Neural progenitor cell (in vitro differentiated cells): ENCODE results near the gene ATXN1. TPM values are rescaled to one million over a fixed set of nuclear protein-coding genes. Genes with fewer than 3 reads are reported as not detected.

Experiments
- DNase-seq: peaks from one replicate; pipeline ENCODE4 v3.0.0-alpha.2; 2016; ENCODE audit warnings: low spot score
- H2AFZ ChIP-seq: fragments of 200-600 bp; sonication (generic); replicated peaks from 2 replicates; pipeline ENCODE4 v1.6.1; 2016; ENCODE audit warnings: antibody characterized with exemption
- H3F3A ChIP-seq: fragments of 200-600 bp; sonication (generic); 2 replicates; pipeline ENCODE4 v1.6.1; 2016; ENCODE audit warnings: antibody characterized with exemption, low read depth
- H3K27ac ChIP-seq: fragments of 200-600 bp; sonication (generic); 2 replicates; pipeline ENCODE4 v1.5.1; 2016; ENCODE audit warnings: mild to moderate bottlenecking
- H3K27me3 ChIP-seq: fragments of 200-600 bp; sonication (generic); 2 replicates; pipeline ENCODE4 v1.6.1; 2016; ENCODE audit warnings: mild to moderate bottlenecking, moderate library complexity
- H3K36me3 ChIP-seq: fragments of 200-600 bp; sonication (generic); 2 replicates; pipeline ENCODE4 v1.5.1; 2016
- H3K4me1 ChIP-seq: fragments of 200-600 bp; sonication (generic); 2 replicates; pipeline ENCODE4 v1.6.1; 2016; ENCODE audit warnings: mixed run types
- H3K4me2 ChIP-seq: fragments of 200-600 bp; sonication (generic); 2 replicates; pipeline ENCODE4 v1.6.1; 2016
- H3K4me3 ChIP-seq: fragments of 200-600 bp; sonication (generic); 2 replicates; pipeline ENCODE4 v1.5.1; 2016
- H3K79me2 ChIP-seq: fragments of 200-600 bp; sonication (generic); 2 replicates; pipeline ENCODE4 v1.6.1; 2016; ENCODE audit warnings: low read depth
- H3K9ac ChIP-seq: fragments of 200-600 bp; sonication (generic); 2 replicates; pipeline ENCODE4 v1.6.1; 2016
- H3K9me3 ChIP-seq: fragments of 200-600 bp; sonication (generic); 2 replicates; pipeline ENCODE4 v1.5.1; 2016; ENCODE audit warnings: low read depth
- H4K20me1 ChIP-seq: fragments of 200-600 bp; sonication (generic); 2 replicates; pipeline ENCODE4 v1.6.1; 2016; ENCODE audit warnings: low read depth
- H3K27ac Mint-ChIP-seq: 3 replicates; pipeline ENCODE4 v1.8.0; 2021; ENCODE audit warnings: mixed read lengths
- H3K27me3 Mint-ChIP-seq: 2 replicates; pipeline ENCODE4 v1.8.0; 2022; ENCODE audit warnings: low read depth, mild to moderate bottlenecking, inconsistent platforms, moderate library complexity, mixed read lengths; ENCODE audit not compliant: insufficient read depth
- H3K36me3 Mint-ChIP-seq: 3 replicates; pipeline ENCODE4 v1.8.0; 2021; ENCODE audit warnings: mixed read lengths
- H3K4me1 Mint-ChIP-seq: 3 replicates; pipeline ENCODE4 v1.8.0; 2021; ENCODE audit warnings: mixed read lengths
- H3K4me3 Mint-ChIP-seq: 3 replicates; pipeline ENCODE4 v1.8.0; 2021; ENCODE audit warnings: mild to moderate bottlenecking, moderate library complexity, mixed read lengths
- H3K9me3 Mint-ChIP-seq: 3 replicates; pipeline ENCODE4 v1.8.0; 2020; ENCODE audit warnings: mixed read lengths
- CTCF ChIP-seq: fragments of 200-600 bp; sonication (generic); IDR thresholded peaks from 2 replicates; pipeline ENCODE4 v1.5.1; 2017; ENCODE audit warnings: antibody characterized with exemption, mild to moderate bottlenecking
- EZH2 ChIP-seq: fragments of 200-600 bp; sonication (generic); IDR thresholded peaks from 2 replicates; pipeline ENCODE4 v1.6.1; 2017; ENCODE audit warnings: antibody characterized with exemption, mild to moderate bottlenecking, moderate library complexity
- EZH2phosphoT487 ChIP-seq: fragments of 200-600 bp; sonication (generic); IDR thresholded peaks from 2 replicates; pipeline ENCODE4 v1.6.1; 2017; ENCODE audit warnings: antibody characterized with exemption
- total RNA-seq: library from RNA; depleted of rRNA; stranded (reverse); fragments of >200 nt; gene quantifications from 2 replicates; pipeline ENCODE4 v1.2.3, GENCODE V29; 2015; ENCODE audit warnings: low replicate concordance

Gene ATXN1
- total RNA-seq, 1 donor from 2014 or later, result 3.6 TPM

DNA sequence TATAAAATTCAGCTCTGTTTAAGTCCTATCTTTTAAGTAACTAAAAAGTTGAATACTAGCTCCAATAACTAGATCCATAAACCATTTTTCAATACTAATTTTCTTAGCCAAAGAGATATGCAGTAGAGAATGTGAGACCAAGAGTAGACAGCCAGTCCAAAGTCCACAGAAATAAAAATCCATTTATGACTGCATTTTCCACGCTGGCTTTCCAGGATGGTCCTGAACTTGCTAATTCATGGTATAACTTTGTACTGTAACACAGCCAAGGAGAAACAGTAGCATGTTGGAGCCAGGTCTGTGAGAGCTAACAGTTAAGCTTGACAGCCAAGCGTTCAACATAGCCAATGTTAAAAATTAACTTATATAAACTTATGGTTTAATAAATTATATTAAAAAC is 366.6 kb downstream of the ATXN1 start:
- no peaks in the 10 kb centered on the region for H4K20me1 ChIP-seq
- DNase-seq, result no peak
- no peaks in the 10 kb centered on the region for H3K36me3 ChIP-seq
- Mint-ChIP-seq H3K9me3 (no peaks in the 10 kb centered on the region), H3K36me3 (no peaks in the 10 kb centered on the region), H3K27ac (no peak overlapping the region), H3K27me3 (peaks cover 2% of the 10 kb centered on the region), H3K4me1 (peaks cover 7% of the 10 kb centered on the region), H3K4me3 (no peak overlapping the region)
- H3K4me2 ChIP-seq, result no peak overlapping the region
- H3K4me1 ChIP-seq, result no peaks in the 10 kb centered on the region
- no peak overlapping the region for H3K27ac ChIP-seq
- H3K4me3 ChIP-seq, result no peak overlapping the region
- H3K79me2 ChIP-seq, result no peaks in the 10 kb centered on the region
- no peak overlapping the region for H3K9ac ChIP-seq
- no peak overlapping the region for H2AFZ ChIP-seq
- H3F3A ChIP-seq, result no peaks in the 10 kb centered on the region
- H3K9me3 ChIP-seq, result no peaks in the 10 kb centered on the region
- TF ChIP-seq EZH2, result no peak
- TF ChIP-seq CTCF, result no peak
- TF ChIP-seq EZH2phosphoT487, result no peak
- no peaks in the 10 kb centered on the region for H3K27me3 ChIP-seq

- H3K36me3 Mint-ChIP-seq, result no peaks in the 10 kb centered on the region
Observed at GRCh38 chr6:16393326-16393725, 367.9 kb downstream of the ATXN1 start.

GRCh38 chr6:16392010-16392409 is 369.2 kb downstream of the ATXN1 start:
- no peaks in the 10 kb centered on the region for H3F3A ChIP-seq
- H3K36me3 ChIP-seq, result no peaks in the 10 kb centered on the region
- TF ChIP-seq EZH2 (no peak), CTCF (no peak), EZH2phosphoT487 (no peak)
- H3K36me3 Mint-ChIP-seq, result no peaks in the 10 kb centered on the region
- H3K27ac Mint-ChIP-seq, result no peak overlapping the region
- H3K4me1 ChIP-seq, result no peaks in the 10 kb centered on the region
- H3K79me2 ChIP-seq, result no peaks in the 10 kb centered on the region
- H3K27me3 ChIP-seq, result no peaks in the 10 kb centered on the region
- no peaks in the 10 kb centered on the region for H4K20me1 ChIP-seq
- H3K4me2 ChIP-seq, result no peak overlapping the region
- no peak overlapping the region for H3K4me3 Mint-ChIP-seq
- no peak overlapping the region for H3K9ac ChIP-seq
- no peaks in the 10 kb centered on the region for H3K9me3 Mint-ChIP-seq
- H3K27ac ChIP-seq, result no peak overlapping the region
- H3K4me1 Mint-ChIP-seq, result peaks cover 9% of the 10 kb centered on the region
- no peaks in the 10 kb centered on the region for H3K9me3 ChIP-seq
- H2AFZ ChIP-seq, result no peak overlapping the region
- DNase-seq, result no peak
- H3K27me3 Mint-ChIP-seq, result peaks cover 2% of the 10 kb centered on the region
- no peak overlapping the region for H3K4me3 ChIP-seq

More at GRCh38 chr6:16393326-16393725, 367.9 kb downstream of the ATXN1 start:
- H3K27ac Mint-ChIP-seq, result no peak overlapping the region
- Histone ChIP-seq H4K20me1 (no peaks in the 10 kb centered on the region), H3K4me1 (no peaks in the 10 kb centered on the region), H3K36me3 (no peaks in the 10 kb centered on the region), H3K79me2 (no peaks in the 10 kb centered on the region), H3K9ac (no peak overlapping the region), H3K27ac (no peak overlapping the region), H3K4me2 (no peak overlapping the region), H3K4me3 (no peak overlapping the region), H2AFZ (no peak overlapping the region), H3K9me3 (no peaks in the 10 kb centered on the region), H3K27me3 (no peaks in the 10 kb centered on the region), H3F3A (no peaks in the 10 kb centered on the region)
- no peaks in the 10 kb centered on the region for H3K9me3 Mint-ChIP-seq
- peaks cover 2% of the 10 kb centered on the region for H3K27me3 Mint-ChIP-seq
- no peak for DNase-seq
- no peak overlapping the region for H3K4me3 Mint-ChIP-seq
- H3K4me1 Mint-ChIP-seq, result peaks cover 7% of the 10 kb centered on the region
- TF ChIP-seq EZH2 (no peak), EZH2phosphoT487 (no peak), CTCF (no peak)
